Kidney epithelial cell (primary cell): ENCODE data around the gene ZNF438. TPM values are rescaled to one million over a fixed set of nuclear protein-coding genes. Genes with fewer than 3 reads are reported as not detected.

ENCODE experiments used
- DNase-seq: peaks from one replicate; pipeline ENCODE4 v3.0.0-alpha.2; 2010; ENCODE audit warnings: low read depth
- H3K27me3 ChIP-seq: 2 replicates; pipeline ENCODE4 v1.6.0; 2011; ENCODE audit warnings: low read length; ENCODE audit not compliant: control insufficient read depth, insufficient read depth
- H3K36me3 ChIP-seq: 2 replicates; pipeline ENCODE4 v1.5.1; 2011; ENCODE audit warnings: low read length; ENCODE audit not compliant: control insufficient read depth, insufficient read depth
- H3K4me3 ChIP-seq: 2 replicates; pipeline ENCODE4 v1.5.1; 2011; ENCODE audit warnings: low read depth, mild to moderate bottlenecking, control low read depth, low read length
- total RNA-seq: library from RNA; depleted of rRNA; stranded (reverse); fragments of >200 nt; gene quantifications from 2 replicates; pipeline ENCODE4 v1.2.3, GENCODE V29; 2015
- TF ChIP-seq, protein P1 (sequence below): IDR thresholded peaks from 2 replicates; pipeline ENCODE4 v1.5.1; 2011; ENCODE audit warnings: mild to moderate bottlenecking, moderate library complexity, low read length, control low read depth, inconsistent platforms; ENCODE audit not compliant: insufficient read depth, poor library complexity, severe bottlenecking

ZNF438 gene
- total RNA-seq, 1 donor from 2014 or later = 3.3 TPM

DNA sequence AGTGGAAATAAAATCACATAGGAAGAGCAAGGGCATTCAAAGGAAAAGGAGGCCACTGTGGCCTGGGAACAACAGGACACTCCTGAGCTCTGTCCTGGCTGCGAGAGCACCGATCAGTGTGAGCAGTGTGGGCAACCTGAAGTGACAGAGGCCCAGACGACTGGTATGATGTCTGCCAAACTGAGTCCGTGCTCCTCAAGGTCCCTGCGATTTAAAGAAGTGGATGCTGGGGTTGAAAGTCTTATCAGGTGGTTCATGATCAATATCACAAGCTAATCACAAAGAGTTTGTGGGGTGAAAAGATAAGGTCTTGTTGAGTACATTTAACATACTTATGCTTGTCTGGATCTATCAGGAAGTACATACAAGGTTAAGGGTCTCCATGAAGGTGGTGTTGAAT, 176.5 kb downstream of the ZNF438 start:
- no peak overlapping the region for H3K4me3 ChIP-seq
- no peaks in the 10 kb centered on the region for H3K27me3 ChIP-seq
- H3K36me3 ChIP-seq = no peaks in the 10 kb centered on the region
- TF ChIP-seq, protein P1, sequence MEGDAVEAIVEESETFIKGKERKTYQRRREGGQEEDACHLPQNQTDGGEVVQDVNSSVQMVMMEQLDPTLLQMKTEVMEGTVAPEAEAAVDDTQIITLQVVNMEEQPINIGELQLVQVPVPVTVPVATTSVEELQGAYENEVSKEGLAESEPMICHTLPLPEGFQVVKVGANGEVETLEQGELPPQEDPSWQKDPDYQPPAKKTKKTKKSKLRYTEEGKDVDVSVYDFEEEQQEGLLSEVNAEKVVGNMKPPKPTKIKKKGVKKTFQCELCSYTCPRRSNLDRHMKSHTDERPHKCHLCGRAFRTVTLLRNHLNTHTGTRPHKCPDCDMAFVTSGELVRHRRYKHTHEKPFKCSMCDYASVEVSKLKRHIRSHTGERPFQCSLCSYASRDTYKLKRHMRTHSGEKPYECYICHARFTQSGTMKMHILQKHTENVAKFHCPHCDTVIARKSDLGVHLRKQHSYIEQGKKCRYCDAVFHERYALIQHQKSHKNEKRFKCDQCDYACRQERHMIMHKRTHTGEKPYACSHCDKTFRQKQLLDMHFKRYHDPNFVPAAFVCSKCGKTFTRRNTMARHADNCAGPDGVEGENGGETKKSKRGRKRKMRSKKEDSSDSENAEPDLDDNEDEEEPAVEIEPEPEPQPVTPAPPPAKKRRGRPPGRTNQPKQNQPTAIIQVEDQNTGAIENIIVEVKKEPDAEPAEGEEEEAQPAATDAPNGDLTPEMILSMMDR = no peak
- no peak for DNase-seq

DNA sequence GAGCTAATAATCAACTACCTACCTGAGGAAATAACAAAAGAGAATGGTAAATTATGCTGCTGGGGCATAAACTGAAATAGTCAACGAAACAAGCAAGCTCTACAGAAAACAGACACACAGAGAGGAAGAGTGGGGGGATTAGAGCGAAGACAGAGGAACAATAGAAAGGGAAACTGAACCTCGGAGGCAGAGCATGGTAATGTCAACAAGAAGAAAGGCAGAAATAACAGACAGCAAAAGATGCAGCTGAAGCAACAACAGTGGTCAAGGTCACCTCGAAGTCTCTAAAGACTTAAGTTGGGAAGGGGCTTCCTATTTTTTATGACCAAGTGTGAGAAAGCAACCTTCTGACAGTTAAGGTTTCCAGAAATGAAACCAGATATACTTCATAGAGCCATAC, 177.0 kb downstream of the ZNF438 start:
- DNase-seq = no peak
- Histone ChIP-seq H3K36me3 (no peaks in the 10 kb centered on the region), H3K4me3 (no peak overlapping the region), H3K27me3 (no peaks in the 10 kb centered on the region)
- TF ChIP-seq, protein P1 = no peak

DNA sequence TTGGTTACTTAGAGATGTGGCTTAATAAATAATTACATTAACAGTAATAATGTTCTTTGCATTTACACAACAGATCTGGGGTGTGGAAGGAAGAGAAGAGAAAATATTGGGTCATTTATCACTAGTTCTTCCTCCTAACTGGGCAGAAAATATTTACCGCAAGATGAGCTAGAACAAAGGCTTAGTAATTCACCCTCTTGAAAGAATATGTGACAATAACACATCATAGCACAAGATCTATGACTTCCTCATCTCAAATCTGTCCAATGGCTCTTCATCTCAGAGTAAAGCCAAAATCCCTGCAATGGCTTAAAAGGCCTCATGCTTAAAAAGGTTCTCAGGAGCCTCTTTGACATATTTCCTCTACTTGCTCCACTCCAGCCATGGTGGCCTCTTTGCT, 178.6 kb downstream of the ZNF438 start:
- Histone ChIP-seq H3K27me3 (no peaks in the 10 kb centered on the region), H3K4me3 (no peak overlapping the region), H3K36me3 (no peaks in the 10 kb centered on the region)
- TF ChIP-seq, protein P1 = no peak
- DNase-seq = no peak

DNA sequence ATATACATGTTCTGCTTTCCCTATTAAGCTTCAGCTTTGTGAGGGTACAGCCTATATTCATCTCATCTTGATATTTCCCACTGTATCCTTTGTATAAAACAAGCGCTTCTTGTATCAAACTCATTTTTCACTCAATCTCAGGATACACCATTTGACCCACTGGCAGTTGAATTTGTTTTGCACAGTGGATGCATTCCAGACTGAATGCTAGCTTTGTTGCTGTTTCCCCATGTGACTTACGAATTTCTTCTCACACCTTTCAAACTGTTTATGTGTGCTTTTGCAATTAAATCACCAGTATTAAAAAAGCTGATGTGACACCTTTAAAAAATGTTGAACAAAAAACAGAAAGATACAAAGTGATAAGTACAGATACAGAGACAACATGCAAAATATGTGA, 180.9 kb downstream of the ZNF438 start:
- H3K36me3 ChIP-seq = no peaks in the 10 kb centered on the region
- TF ChIP-seq, protein P1 = no peak

DNA sequence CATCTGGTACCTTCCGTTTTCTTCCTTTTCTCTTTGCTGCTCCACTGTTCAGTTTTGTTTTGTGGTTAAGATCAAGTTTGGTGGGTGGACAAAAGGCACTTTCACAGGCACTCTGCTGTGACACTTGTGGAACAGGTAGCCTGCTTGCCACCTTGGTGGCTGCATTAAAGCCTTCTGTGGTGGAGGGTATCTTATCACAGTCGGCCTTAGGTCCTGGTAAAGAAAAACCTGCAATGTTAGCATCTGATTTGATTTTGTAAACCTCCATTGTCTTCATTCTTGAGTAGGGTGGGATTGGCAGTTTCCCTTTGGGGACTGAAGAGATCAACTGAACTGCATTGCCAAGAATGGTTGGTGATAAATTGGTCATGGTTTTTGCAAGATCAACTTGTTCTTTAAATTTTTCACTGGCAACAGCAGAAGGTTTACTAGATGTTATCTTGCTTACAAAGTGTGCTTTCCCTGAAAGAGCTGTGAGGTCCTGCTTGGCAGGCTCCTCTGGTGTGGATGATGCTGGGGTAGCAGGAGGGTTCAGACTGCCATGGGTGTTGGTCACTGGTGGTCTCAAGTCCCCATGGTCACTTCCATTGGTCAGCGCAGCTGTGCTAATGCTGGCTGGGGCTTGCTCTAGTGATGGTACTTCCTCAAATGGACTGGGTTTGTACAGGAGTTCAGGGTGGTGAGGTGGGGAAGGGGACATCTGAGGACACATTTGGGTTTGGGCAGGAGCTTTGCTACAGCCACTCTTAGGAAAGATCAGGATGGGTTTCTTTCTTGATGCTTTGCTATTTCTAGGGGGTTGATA, 182.2 kb downstream of the ZNF438 start:
- Histone ChIP-seq H3K27me3 (no peaks in the 10 kb centered on the region), H3K4me3 (no peak overlapping the region), H3K36me3 (no peaks in the 10 kb centered on the region)
- TF ChIP-seq, protein P1 = no peak
- DNase-seq = no peak

More for the DNA sequence above, 180.9 kb downstream of the ZNF438 start:
- DNase-seq = no peak
- Histone ChIP-seq H3K4me3 (no peak overlapping the region), H3K27me3 (no peaks in the 10 kb centered on the region)
